HG02759 (cell line): ENCODE results near the gene STK38L.
"Not testable (repeated sequence)": the region's sequence is repeated elsewhere in the genome, so short reads cannot be mapped to it uniquely, and the experiment has no call there.

ENCODE experiments used
- ATAC-seq: cut with Tn5 transposase; IDR thresholded peaks from one replicate; pipeline ENCODE4 v1.9.1; 2021; ENCODE audit warnings: mild to moderate bottlenecking, moderate library complexity; ENCODE audit not compliant: unreplicated experiment

STK38L gene

DNA sequence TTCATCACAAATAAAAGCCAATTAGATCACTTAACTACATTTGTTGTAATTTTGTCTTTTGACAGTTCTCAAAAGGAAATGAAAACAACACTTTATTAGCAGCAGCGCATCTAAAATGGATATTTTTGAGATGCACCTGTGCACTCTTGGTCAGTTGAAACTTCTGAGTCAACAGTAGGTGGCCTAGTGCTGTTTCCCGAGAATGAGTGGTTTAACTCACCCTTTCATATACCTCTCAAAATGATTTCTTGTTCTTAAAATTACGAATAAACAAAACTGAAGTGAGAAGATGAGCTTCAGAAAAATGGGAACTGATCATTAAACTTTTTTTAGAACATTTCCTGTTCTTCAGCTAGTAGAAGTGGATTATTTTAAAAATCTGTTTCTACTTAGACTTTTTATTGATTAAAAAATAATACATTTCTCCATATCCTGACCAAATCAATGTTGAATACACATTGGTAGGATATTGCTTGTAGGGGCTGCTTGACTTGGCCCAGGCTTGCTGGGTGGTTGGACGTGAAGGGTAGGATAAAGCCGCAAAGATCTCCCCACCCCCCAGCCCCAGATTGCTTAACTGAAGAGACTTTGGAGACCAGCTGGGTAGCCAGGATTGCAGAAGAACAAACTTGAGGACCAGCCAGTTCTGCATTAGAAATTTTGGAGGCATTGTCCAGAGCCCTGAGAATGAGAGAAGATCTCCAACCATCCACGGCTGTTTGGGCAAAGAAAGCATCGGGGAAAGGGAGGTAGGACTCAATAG, 22.3 kb upstream of the STK38L start:
- ATAC-seq, result peak; percentile 66

DNA sequence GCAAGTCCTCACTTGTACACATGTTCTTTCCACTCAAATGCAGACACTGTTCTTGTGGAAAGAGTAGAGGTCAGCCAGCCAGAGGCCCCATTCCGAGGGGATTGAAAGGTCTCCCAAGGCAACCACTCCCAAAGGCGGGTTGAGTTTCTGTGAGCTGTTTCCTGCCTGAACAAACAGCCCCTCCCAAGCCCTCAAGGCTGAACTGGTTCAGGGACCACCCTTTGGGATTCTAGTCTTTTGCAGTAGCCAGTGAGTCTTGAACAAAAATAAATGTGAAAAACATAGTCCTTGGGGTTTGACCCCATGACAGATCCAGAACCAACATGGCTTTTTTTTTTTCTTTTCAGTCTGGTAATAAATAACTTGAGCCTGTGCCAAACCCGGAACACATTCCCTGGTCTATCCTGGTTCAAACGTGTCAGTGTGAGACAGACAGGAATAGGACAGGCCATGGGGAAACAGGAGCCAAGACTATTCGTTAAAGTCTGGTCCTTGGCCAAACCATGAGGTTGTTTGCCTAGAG, 17.6 kb upstream of the STK38L start:
- no peak for ATAC-seq

DNA sequence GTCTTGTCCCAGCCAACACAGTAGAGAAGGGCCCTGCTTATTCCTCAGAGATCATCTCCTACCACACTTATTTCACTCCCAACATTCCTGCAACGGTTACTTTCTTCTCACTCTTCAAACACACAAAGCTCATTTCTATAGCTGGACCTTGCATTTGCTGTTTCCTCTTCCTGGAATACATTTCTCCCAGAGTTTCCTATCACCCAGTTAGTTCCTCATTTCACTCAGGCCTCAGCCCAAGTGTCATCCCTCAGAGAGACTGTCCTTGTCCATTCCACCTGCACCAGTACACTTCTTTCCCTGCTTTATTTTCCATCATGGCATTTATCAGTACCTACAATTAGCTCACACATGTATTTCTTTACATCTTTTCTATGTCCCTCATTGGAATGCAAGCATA, 14.7 kb upstream of the STK38L start:
- no peak for ATAC-seq

DNA sequence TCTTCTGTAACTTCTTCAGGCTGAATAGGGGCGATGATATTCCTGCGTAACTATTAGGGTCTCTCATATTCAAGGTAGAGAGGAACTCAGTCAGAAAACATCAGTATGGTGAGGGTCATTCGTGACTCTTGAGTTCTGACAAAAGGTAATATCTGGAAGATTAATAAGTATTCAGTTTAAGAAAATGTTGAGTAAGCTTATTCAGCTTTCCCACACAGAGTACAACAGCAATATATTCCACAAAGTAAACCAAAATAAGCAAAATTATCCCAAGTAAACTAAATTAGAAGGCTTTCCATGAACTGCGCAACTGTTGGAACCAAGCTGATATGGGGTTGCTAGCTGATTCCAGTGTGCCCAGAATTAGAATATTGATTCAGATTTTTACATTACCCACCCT, 12.7 kb upstream of the STK38L start:
- not testable (repeated sequence) for ATAC-seq

DNA sequence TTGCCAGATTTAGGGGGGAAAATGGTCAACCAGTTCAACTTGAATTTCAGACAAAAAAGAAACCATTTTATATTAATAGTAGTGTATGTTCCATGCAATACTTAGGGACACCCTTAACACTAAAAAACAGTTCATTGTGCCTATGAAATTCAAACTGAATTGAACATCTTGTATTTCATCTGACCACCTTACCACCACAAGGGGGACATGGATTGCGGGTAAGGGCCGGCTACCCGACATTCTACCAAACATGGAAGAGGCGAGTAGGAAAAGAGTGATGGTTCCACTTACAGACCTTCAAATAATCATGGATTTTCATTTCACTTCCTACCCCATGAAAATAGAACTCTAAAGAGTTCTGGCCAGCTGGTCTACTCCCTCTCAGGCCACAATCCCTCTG, 10.3 kb upstream of the STK38L start:
- no peak for ATAC-seq

DNA sequence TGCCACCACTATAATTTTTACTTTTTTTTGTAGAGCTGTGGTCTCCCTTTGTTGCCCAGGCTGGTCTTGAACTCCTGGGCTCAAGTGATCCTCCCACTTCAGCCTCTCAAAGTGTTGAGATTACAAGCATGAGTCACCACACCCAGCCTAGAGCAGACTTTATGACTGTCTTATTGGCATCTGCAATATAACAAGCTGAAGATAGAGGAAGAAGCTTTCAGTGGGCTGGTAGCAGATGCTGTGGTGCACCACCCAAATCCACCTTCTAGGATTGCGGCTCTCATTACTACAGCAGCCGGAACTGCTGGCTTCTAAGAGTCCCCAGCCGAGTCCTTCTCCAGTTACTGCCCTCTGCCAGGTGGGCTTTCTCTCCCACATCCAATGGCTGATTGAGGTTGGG, 7.6 kb upstream of the STK38L start:
- no peak for ATAC-seq

DNA sequence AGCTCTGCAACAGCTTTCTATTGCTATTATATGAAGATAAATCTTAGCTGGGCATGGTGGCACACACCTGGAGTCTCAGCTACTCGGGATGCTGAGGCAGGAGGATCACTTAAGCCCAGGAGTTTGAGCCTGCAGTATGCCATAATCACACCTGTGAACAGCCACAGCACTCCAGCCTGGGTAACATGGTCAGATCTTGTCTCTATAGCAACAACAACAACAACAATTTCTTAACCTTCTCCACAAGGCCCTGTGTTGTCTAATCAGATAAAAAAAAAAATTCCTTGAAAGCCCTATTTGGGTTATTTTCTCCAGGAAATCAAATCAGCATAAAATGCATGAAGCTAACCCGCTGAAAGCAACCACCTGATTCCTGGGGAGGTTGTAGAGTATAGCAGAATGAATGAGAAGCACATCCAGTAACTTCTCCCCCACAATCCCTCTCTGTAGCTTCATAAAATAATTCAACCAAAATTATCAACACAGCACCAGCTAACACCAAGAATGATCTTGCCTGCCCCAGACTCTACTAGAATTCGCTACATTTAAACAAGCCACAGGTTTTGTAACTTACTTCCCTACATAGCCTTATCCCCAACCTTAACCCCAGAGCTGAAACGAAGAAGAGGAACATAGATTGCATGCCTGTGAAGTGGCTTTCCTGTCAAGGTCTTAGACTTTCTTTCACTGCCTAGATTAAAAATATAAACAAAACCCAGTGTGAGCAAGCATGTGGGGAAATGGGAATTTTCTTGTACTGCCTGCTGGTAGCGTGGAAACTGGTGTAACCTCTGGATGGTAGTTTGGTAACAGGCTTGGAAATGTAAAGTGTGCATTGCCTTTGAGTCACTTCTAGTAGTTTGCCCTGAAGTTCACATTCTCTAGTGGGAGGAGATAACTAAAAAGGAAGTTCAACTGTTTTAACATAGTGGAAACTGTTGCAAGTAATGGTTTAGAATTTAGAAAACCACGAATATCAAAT, 6.0 kb upstream of the STK38L start:
- ATAC-seq, result peak; percentile 76

DNA sequence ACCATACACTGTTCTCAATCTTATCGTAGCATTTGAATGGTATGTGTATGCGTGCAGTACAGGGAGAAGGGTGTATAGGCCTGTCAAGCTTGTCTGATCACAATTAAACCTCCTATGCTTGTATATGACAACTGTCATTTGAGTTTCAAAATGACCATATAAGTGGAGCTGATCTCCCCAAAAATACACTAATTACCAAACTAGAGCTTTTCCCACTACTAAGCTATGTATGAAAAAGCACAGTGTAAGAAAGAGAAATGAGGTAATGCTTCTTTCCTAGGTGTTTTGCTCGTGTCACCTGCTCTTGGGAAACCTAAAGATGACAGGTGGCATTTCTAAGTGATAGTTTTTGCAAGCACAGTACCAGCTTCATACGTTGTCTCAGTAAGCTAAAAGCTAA, 1.1 kb upstream of the STK38L start:
- ATAC-seq, result no peak

DNA sequence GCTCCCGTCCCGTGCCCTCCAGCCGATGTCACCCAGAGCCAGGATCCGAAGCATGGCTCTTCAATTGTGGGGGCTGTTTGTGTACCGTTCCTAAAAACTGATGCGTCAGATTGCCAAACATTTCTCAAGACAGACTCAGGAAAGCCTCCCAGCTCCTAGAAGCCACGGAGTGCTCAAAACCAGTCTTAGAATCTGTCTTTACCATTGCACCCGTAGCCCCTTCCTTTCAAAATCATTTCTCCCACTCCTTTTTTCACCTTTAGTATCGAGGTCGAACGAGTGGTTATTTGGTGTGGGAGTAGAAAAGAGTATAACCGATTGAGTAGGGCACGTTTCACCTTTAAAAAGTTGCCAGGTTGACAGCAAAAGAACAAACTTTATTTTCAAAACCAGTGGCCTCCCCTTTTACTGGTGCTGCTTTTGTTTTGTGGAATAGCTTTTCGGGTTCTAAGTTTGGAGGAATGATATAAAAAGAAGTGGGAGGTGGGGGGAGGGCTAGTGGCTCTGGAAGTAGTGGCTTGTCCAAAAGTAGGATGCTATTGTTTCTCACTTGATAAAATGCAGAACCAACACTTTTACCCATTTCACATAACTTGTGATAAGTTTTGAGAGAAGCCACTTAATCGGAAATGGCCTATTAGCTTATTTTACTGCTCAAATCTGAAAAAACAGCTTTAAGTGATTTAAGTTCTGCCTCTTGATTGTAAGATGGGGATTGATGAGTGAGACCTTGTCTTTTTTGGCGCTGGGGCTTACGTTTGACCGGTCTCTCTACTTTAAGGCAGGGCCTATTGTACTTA, 803 bp downstream of the STK38L start:
- ATAC-seq, result no peak

DNA sequence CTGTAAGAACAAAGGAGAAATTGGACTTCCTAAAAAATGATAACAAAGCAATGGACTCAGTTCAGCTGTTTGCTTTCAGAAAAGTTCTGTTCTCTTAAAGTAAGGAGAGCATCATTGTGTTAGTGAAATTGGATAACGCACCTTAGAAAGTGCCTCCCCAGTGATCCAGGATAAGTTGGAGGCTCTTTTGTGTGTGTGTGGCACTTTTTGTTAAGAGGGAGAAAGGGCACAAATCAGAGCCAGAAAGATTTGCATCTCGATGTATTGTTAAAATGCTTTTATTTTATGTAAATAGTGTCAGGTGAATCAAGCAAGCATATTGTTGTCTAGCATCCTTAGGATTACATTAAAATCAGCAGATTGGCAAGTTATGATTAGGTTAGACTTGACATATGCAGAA, 2.1 kb downstream of the STK38L start:
- ATAC-seq, result no peak

DNA sequence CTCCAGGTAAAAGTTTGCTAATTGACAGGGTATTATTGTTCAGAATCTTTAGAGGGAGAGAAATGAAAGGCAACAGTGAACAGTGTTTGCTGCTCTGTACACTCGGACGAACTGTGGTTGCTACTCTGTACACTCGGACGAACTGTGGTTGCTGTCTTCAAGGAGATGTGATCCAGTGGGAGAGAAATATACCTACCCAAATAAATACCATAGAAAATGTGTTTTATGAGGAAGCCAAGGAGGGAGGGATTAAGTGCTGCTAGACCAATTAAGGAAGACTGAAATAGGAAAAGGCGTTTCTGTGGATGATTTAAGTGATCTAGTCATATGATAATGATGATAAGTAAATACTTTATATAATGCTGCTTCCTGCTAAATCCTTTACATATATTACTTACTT, 2.7 kb downstream of the STK38L start:
- ATAC-seq, result no peak

DNA sequence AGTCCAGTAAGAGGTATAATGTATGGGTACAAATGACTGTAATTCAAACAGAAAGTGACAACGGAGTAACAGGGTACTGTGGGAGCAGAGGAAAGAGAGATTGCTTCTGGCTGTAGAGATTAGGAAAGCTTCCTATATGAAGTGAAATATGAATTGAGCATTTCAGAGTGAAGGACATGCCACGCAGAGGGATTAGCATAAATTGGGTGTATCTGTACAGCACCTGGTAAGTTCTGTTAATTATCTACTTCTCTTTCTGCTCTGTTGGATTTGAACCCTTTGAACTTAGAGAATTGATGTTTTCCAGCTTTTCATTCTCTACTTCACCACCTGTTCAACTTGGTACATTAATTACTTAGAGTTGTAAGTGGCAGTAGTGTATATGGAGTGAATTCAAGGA, 8.8 kb downstream of the STK38L start:
- peak; percentile 61 for ATAC-seq

DNA sequence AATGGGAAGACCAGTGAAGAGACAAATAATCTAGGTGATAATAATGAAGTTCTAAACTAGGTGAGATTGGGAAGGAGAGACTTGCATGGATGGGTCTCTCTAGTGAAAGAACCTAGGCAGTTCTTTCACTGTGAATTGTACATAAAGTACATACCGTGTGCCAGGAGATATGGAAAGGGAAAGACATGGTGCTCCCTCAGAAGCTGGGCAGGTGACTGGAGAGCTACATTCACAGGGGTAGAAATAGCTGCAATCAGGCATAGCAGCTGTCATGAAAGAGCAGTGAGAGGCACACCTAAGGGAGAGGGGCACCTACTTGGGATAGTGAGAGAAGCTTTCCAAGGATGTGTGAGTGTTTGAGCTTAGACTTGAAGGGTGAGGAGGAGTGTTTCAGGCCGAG, 9.3 kb downstream of the STK38L start:
- ATAC-seq, result peak; percentile 11

DNA sequence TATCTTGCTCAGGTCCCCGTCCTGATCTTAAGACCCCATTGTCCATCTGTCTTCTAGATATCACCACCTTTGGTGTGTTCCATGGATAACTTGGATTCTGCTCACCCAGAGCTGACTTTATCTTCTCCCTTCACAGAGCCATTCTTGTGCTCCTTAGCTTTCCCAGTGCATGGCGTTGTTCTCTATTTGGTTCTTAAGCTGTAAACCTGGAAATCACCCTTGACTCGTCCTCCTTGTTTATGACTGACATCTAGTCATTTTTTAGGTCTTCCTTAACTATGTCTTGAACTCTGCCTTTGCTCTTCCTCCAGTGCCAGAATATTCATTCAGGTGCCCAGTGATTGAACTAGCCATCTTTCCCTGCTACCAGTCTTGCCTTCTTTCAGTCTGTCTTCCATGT, 11.7 kb downstream of the STK38L start:
- ATAC-seq, result no peak

DNA sequence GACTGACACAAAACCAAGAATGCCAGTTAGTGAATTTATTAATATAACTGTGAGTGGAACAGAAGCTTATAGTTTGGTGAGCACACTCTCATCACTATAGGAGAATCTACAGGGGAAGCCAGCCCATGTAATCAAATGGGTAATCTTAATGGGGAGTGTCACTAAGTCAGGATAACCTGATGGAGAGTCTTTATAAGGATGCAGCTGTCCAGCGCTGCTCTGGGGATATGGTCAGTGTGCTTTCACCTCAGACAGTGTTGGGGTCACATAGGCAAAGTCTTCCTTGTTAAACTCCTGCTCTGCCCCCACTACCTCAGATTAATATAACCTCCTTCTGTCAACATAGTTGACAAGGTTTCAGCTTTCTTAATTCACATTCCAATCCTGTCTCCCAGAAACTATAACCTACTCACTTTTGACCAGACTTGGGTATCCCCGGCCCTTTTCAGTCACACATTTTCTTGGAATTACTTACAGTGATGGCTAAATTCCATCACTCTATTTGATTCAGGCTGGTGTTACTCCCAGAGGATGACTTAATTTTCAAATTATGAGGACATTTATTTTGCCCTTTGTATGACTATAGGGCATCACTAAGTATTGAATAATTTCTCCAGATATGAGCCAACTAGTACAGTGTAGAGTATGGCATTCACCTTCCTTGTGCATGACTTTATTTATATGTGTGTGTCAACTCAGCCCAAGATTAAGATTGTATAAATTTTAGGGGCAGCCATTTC, 13.2 kb downstream of the STK38L start:
- ATAC-seq, result no peak

DNA sequence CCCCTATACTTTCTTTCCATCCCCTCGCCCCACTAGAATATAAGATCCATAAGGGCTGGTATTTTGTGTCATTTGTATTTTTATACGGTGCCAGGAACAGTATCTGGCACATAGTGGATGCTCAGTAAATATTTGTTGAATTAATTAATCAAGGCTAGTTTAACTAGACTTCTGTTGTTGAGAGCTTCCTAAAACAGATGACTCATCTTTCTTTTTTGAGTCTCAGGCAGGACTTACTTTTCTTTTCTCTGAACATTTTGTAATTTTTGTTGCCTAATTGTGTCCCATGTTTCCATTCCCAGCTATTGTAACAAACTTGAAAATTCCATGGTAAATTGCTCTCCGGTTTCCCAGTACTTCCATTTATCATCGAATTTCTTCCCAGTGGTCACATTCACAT, 16.7 kb downstream of the STK38L start:
- no peak for ATAC-seq

DNA sequence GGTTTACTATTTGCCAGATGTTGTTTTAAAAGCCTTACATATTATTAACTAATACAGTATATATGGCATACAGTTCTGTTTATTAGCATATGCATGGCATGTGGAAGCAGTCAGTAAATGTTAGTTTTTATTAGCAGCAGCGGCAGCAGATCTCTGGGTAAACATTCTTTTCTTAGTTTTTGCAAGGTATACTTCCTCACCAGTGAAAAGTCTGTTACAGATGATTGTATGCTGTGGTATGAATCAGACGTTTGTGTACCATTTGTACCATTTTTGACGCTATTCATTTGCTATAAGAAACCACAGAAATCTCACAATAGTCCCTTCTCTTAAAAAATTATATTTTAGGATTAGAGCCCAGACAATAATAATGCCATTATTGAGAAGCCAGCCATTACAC, 17.8 kb downstream of the STK38L start:
- no peak for ATAC-seq

DNA sequence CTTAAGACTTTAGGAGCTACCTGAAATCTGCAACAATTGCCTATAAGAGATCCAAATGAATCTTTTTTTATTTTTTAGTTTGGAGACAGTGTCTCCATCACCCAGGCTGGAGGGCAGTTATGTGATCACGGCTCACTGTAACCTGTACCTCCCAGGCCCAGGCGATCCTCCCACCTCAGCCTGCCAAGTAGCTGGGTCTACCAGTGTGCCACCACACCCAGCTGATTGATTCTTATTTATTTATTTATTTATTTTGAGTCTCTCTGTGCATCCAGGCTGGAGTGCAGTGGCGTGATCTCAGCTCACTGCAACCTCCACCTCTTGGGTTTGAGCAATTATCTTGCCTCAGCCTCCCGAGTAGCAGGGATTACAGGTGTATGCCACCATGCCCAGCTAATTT, 26.1 kb downstream of the STK38L start:
- no peak for ATAC-seq

DNA sequence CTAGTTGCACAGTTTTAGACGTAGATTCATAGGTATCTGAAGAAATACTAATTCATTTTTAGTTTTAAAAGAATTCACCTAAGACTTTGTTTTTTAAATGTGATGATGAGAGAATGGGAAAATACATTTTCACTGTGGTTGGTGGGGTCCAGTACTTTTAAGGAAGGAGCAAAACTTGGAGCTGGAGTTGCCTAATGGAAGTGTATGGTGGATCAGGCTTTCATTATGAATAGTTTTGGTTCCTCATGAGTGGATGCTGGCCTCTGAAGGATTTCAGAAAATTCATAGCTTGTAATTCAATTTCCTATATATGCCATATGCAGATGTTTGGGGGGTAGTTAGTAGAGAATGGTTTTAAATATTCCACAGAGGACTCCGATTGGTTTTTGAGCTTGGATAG, 27.1 kb downstream of the STK38L start:
- no peak for ATAC-seq

DNA sequence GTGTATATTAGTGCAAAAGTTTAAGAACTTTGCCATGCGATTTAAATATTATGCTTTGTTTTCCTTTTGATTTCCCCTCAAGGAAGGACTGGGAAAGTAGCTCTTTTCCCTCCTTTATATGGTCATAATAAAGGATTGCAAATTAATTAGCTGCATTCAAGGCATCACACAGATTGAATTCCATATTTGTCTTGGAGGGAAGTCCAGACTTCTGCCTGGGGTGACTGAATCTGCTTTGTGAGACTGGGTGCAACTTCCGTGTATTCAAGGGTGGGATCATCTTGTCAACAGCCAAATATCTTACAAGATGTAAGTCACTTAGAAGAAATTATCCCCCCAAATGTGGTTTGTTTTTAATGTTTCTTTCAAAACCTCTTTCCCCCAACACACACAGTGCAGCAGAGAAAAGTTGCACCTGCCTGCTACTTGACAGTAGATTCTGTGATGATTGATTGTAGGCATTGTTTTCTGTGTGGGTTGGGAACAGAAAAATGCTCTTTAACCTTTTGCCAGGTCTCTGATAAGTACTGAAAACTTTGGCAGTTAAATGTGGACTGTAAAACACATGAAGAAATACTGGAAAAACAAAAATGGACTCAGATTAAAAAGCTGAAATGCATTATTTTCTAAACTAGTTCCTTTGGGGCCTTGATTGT, 28.4 kb downstream of the STK38L start:
- ATAC-seq, result no peak
